ENCODE results near the gene LRRIQ3. TPM values are rescaled to one million over a fixed set of nuclear protein-coding genes. Genes with fewer than 3 reads are reported as not detected.

The LRRIQ3 gene
- total and polyA plus RNA-seq, 11 donors, result 0.07 to 1.5 (median 0.38) TPM

- no peak for TF ChIP-seq POLR2A (IDR thresholded peaks at IDR 0.05)
- TF ChIP-seq, protein P1, sequence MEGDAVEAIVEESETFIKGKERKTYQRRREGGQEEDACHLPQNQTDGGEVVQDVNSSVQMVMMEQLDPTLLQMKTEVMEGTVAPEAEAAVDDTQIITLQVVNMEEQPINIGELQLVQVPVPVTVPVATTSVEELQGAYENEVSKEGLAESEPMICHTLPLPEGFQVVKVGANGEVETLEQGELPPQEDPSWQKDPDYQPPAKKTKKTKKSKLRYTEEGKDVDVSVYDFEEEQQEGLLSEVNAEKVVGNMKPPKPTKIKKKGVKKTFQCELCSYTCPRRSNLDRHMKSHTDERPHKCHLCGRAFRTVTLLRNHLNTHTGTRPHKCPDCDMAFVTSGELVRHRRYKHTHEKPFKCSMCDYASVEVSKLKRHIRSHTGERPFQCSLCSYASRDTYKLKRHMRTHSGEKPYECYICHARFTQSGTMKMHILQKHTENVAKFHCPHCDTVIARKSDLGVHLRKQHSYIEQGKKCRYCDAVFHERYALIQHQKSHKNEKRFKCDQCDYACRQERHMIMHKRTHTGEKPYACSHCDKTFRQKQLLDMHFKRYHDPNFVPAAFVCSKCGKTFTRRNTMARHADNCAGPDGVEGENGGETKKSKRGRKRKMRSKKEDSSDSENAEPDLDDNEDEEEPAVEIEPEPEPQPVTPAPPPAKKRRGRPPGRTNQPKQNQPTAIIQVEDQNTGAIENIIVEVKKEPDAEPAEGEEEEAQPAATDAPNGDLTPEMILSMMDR (IDR thresholded peaks at IDR 0.05), result no peak
Observed at GRCh38 chr1:74223453-74223852, 25.5 kb upstream of the LRRIQ3 start.

GRCh38 chr1:74222701-74223100 lies 24.7 kb upstream of the LRRIQ3 start:
- no peaks in the 10 kb centered on the region for H3K4me1 ChIP-seq
- TF ChIP-seq, protein P1 (IDR thresholded peaks at IDR 0.05), result no peak
- DNase-seq (no peak), ATAC-seq (no peak)
- no peak overlapping the region for H3K27ac ChIP-seq
- H3K27me3 ChIP-seq, result no peaks in the 10 kb centered on the region
- H3K9me3 ChIP-seq, result peaks cover 0 to 24% (median 9%) of the 10 kb centered on the region in 12 donors
- intact Hi-C loops (cut with DNase I), result loop anchor here in 1 of 10 donors (1.0 kb wide), 1 partner anchor 23 kb away; no protein-coding TSS in a partner anchor
- 93 to 97% (median 96%) methylated on average over 5 of the region's 5 CpGs for WGBS, 4 donors
- peaks cover 0 to 11% (median 0%) of the 10 kb centered on the region in 9 donors for H3K36me3 ChIP-seq
- H3K4me3 ChIP-seq, result no peak overlapping the region

More at GRCh38 chr1:74223453-74223852, 25.5 kb upstream of the LRRIQ3 start:
- DNase-seq, result no peak
- 51 to 81% (median 78%) methylated on average over 3 of the region's 3 CpGs for WGBS, 4 donors
- ATAC-seq, result no peak
- no peak overlapping the region for H3K4me3 ChIP-seq
- H3K36me3 ChIP-seq, result peaks cover 0 to 11% (median 0%) of the 10 kb centered on the region in 9 donors
- H3K9me3 ChIP-seq, result peaks cover 0 to 31% (median 13%) of the 10 kb centered on the region in 12 donors
- no peaks in the 10 kb centered on the region for H3K4me1 ChIP-seq
- H3K27ac ChIP-seq, result no peak overlapping the region
- H3K27me3 ChIP-seq, result no peaks in the 10 kb centered on the region
- intact Hi-C loops (cut with DNase I), result no loop called here

- Histone ChIP-seq H3K4me3 (no peak overlapping the region), H3K27ac (no peak overlapping the region), H3K27me3 (no peaks in the 10 kb centered on the region), H3K9me3 (peaks cover 0 to 4% (median 0%) of the 10 kb centered on the region in 12 donors), H3K4me1 (no peaks in the 10 kb centered on the region), H3K36me3 (no peaks in the 10 kb centered on the region)
- 95 to 100% (median 97%) methylated on average over 1 of the region's 1 CpG for WGBS, 4 donors
- DNase-seq (no peak), ATAC-seq (no peak)
- TF ChIP-seq, protein P1 (IDR thresholded peaks at IDR 0.05), result no peak
- TF ChIP-seq POLR2A (IDR thresholded peaks at IDR 0.05), result no peak
- intact Hi-C loops (cut with DNase I), result no loop called here
Observed at GRCh38 chr1:74215229-74215628, 17.3 kb upstream of the LRRIQ3 start.

- no peak for ATAC-seq
- Histone ChIP-seq H3K4me1 (no peaks in the 10 kb centered on the region), H3K27ac (no peak overlapping the region), H3K4me3 (no peak overlapping the region), H3K36me3 (peaks cover 0 to 77% (median 62%) of the 10 kb centered on the region in 9 donors), H3K27me3 (no peaks in the 10 kb centered on the region), H3K9me3 (peaks cover 0 to under 1% (median 0%) of the 10 kb centered on the region in 12 donors)
- intact Hi-C loops (cut with DNase I), result no loop called here
- DNase-seq, result no peak
- TF ChIP-seq POLR2A (IDR thresholded peaks at IDR 0.05), result no peak
- 84 to 89% (median 88%) methylated on average over 2 of the region's 2 CpGs for WGBS, 4 donors
Observed at GRCh38 chr1:74205266-74205665, 7.3 kb upstream of the LRRIQ3 start.

- WGBS, 4 donors, result 65 to 70% (median 66%) methylated on average over 5 of the region's 5 CpGs
- H3K27me3 ChIP-seq, result no peaks in the 10 kb centered on the region
- H3K36me3 ChIP-seq, result peaks cover 0 to 48% (median 37%) of the 10 kb centered on the region in 9 donors
- H3K4me1 ChIP-seq, result peaks cover 0 to 20% (median 11%) of the 10 kb centered on the region in 12 donors
- H3K4me3 ChIP-seq, result peak overlapping the region in 6 of 12 donors; percentile 58 to 81 (median 73)
- ATAC-seq (no peak), DNase-seq (no peak)
- TF ChIP-seq, protein P1 (IDR thresholded peaks at IDR 0.05), result no peak
- no peak for TF ChIP-seq POLR2A (IDR thresholded peaks at IDR 0.05)
- intact Hi-C loops (cut with DNase I), result loop anchor here in 2 of 10 donors (1.0 to 5.0 kb wide), 3 partner anchors 23 to 273 kb away; no protein-coding TSS in a partner anchor
- no peaks in the 10 kb centered on the region for H3K9me3 ChIP-seq
- peak overlapping the region in 2 of 12 donors; percentile 91 to 93 for H3K27ac ChIP-seq
Observed at GRCh38 chr1:74199504-74199903, 1.5 kb upstream of the LRRIQ3 start.
